Measurements from ENCODE around the gene ZKSCAN1.
A peak's percentile ranks its signal among the peaks of the same experiment; 100 is the strongest.

ZKSCAN1 gene

GRCh38 chr7:100038326-100038725, 22.9 kb downstream of the ZKSCAN1 start:
- DNase-seq (ENCODE audit: low read depth): no peak

- no peak for DNase-seq (ENCODE audit: low read depth)
These were observed 25.2 kb downstream of the ZKSCAN1 start for GRCh38 chr7:100040575-100040974.

DNA sequence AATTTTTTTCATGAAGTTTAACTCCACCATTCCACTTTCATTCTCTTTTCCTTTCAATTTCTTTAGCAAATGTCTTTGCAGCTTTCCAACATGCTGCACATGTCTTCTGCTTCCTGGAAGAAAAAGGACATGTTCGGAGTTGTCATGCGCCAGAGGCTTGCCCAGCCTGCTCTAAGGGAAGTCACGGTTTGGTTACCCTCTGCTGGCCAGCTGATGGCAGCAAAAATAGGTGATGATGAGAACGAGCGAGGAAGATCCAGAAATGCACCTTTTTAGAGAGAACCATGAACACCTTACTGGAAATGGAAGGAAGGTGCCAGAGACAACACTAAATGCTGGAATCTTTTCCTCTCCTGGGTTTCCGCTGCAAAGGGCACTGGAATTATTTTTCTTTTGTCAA, 29.3 kb downstream of the ZKSCAN1 start:
- no peak for DNase-seq (ENCODE audit: low read depth)

- no peak for DNase-seq (ENCODE audit: low read depth)
These were observed 33.3 kb downstream of the ZKSCAN1 start for GRCh38 chr7:100048680-100049079.

GRCh38 chr7:100049441-100050291, 34.3 kb downstream of the ZKSCAN1 start, which contains the start of gene ZSCAN21:
TSS of gene ZSCAN21 (plus strand) at chr7:100049774. CDS start at chr7:100057007, 7,233 bp downstream.
- peak; percentile 81 for DNase-seq (ENCODE audit: low read depth)

- no peak for DNase-seq (ENCODE audit: low read depth)
These were observed 36.2 kb downstream of the ZKSCAN1 start for GRCh38 chr7:100051611-100052010.

DNA sequence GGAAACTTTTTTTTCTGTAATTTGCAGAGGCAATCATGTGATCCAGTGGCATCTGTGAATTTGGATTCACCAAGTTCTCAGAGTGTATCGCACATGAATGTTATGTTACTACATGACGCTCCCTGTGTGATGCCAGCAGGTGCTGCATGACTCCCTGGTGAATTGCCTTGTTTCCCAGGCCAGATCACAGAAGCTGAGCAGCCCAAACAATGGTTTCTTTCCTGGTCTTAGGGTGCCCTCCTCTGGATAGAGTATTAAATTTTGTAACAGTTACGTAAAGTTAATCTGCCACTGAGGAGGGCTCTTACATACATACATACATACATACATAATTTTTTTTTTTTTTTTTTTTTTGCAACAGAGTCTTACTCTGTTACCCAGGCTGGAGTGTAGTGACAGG, 37.8 kb downstream of the ZKSCAN1 start:
- DNase-seq (ENCODE audit: low read depth): no peak

- DNase-seq (ENCODE audit: low read depth): no peak
These were observed 41.6 kb downstream of the ZKSCAN1 start for GRCh38 chr7:100057006-100057405.

DNA sequence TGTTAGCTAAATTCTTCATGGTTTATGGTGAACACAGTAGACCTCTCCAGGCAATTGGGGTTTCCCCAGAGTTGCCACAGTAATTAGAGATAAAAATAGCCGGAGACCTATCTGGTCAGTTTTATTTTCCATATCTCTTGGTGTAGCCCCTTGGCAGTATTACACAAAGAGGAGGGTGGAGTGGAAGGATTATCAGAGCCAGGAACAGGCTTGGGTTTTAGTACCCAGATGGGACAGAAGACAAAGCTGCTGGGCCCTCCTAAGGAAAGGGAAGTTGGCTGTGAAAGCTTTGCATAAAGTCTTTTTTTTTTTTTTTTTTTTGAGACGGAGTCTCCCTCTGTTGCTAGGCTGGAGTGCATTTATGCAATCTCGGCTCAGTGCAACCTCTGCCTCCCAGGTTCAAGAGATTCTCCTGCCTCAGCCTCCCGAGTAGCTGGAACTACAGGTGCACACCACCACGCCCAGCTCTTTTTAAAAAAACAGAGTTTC, 43.9 kb downstream of the ZKSCAN1 start:
- DNase-seq (ENCODE audit: low read depth): no peak

- no peak for DNase-seq (ENCODE audit: low read depth)
These were observed 46.3 kb downstream of the ZKSCAN1 start for GRCh38 chr7:100061518-100062193.

GRCh38 chr7:100063376-100063775, 48.0 kb downstream of the ZKSCAN1 start:
- no peak for DNase-seq (ENCODE audit: low read depth)

GRCh38 chr7:100064162-100064561, 48.8 kb downstream of the ZKSCAN1 start:
- no peak for DNase-seq (ENCODE audit: low read depth)

DNA sequence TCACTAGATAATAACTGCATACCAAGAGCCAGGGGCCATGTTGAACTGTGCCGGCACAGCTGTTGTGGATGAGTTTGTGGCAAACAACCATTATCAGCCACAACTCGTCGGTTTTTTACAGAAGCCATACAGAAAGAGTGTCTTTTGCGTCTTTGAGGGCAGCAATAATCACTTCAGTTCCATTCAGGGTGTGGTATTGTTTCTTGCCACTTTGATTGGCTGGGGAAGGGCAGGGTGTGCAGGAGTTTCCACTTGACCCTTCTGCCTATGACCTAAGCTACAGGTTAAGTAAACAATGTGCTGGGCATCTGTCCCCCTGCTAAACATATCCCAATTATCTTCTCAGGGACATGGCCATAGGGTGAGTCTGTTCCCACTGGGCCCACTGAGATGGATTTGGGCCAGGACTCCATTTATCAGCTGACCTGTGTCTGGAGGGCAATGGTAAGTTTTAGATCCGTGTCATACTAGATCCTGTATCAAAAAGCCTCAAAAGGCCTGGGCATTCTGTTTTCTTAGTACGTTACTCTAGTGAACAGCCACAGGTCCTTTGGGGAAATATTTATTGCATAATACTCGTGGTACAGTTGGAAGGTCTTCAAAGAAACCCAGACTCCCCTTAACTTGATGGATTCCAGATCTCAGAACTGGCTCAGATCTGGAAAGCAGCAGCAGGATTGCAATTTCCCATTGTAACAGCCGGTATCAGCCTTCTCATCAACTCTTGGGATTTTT, 50.2 kb downstream of the ZKSCAN1 start:
- no peak for DNase-seq (ENCODE audit: low read depth)

DNA sequence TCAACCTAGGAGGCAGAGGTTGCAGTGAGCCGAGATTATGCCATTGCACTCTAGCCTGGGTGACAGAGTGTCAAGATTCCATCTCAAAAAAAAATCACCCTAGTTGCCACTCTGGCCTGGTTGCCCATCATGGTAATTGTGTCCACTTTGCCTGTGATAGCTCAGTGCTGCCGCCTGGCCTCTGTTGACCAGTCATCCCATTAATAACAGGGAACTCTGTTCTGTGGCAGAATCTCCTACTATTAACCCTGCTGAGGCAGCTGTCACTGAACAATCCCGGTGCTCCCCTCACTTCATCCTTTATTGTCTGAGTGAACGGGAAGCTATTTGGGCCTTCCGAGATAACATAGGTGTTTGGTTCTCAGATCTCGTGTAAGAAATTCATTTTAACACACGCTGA, 51.6 kb downstream of the ZKSCAN1 start:
- no peak for DNase-seq (ENCODE audit: low read depth)

GRCh38 chr7:100069991-100070390, 54.6 kb downstream of the ZKSCAN1 start:
- no peak for DNase-seq (ENCODE audit: low read depth)

DNA sequence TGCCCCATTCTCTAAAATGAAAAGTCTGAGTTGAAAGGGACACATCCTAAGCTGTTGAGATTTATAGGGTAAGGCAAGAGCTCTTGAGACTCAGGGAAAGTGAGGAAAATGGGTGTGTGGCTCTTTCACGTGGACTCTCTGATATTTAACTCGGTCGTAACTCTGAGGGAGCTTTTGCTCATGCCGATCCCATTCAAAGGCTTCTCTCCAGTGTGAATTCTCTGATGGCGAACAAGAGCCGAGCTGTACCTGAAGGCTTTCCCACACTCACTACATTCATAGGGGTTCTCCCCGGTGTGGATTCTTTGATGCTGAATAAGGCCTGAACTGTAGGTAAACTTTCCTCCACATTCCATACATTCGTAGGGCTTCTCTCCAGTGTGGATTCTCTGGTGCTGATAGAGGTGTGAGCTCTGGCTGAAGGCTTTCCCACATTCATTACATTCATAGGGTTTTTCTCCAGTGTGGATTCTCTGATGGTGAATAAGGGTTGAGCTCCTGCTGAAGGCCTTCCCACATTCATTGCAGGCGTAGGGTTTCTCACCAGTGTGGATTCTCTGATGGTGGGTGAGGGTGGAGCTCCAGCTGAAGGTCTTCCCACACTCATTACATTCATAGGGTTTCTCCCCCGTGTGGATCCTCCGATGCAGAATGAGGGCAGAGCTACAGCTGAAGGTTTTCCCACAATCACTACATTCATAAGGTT, 55.8 kb downstream of the ZKSCAN1 start:
- DNase-seq (ENCODE audit: low read depth): no peak

DNA sequence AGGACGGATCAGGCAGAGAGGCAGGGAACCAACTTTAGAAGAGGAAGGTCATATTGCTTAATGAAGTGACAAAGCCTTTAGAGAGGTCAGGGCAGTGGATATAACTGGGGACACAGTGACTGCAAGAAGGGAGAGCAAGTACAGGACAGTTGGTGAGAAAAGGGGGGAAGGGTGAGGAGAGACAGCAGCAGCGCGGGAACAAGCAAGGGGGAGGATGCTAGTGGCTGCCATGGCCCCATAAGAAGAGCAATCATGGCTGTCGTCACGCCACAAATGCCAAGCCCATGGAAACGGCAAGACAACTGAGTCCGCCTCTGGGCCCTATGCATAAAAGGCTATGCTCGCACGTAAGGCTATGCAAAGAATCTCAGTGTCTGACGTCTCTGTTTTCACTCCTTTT, 57.1 kb downstream of the ZKSCAN1 start:
- DNase-seq (ENCODE audit: low read depth): no peak

DNA sequence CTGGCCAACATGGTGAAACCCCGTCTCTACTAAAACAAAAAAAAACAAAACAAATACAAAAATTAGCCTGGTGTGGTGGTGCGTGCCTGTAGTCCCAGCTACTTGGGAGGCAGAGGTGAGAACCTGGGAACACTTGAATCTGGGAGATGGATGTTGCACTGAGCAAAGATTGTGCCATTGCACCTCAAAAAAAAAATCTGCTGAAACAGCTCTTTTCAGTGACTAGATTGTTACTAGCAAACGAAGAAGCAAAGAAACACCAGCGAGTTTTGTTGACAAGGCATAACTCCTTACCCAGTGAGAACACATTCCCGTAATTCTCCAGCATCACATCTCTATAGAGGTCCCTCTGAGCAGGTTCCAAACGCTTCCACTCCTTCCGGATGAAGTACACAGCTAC, 59.4 kb downstream of the ZKSCAN1 start:
- no peak for DNase-seq (ENCODE audit: low read depth)

DNA sequence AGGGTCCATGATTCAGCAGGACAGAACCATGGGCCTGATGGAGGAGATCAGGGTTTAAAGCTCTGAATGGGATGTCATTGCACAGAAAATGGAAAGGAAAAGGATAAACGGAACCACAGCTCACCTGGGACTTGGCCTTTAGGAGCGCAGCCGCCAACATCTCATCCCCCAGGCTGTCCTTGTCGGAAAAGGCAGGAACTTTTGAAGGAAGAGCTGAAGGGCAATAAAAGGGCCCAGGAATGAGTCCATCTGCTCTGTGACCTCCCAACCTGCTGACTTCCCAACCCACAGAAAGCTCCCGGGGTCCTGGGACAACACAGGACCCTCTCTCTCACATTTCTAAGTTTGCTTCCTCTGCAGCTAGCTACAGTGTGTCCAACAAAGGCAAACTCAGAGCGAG, 60.0 kb downstream of the ZKSCAN1 start:
- no peak for DNase-seq (ENCODE audit: low read depth)

DNA sequence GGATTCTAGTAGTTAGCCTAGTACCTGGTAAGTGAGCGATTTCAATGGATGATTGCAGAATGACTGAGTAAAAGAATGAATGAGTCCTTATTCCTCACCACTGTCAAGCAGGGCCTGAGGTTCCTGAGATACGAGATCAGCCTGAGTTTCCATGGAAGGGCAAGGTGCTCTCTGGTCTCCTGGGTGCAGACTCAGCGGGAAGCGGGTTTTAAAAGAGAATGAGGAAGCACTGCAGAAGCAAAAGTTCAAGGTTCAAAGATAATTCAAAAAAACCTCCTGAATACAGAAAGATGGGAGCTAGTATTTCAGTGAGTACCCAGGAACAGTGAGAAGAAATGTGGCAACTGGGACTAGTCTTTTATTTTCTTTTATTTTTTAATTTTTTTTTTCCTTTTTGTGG, 61.8 kb downstream of the ZKSCAN1 start:
- DNase-seq (ENCODE audit: low read depth): no peak

- DNase-seq (ENCODE audit: low read depth): no peak
These were observed 63.7 kb downstream of the ZKSCAN1 start for GRCh38 chr7:100079024-100079560.
